GM12878 (cell line): ENCODE results near the gene TAF3. TPM values are rescaled to one million over a fixed set of nuclear protein-coding genes. Genes with fewer than 3 reads are reported as not detected.

Source experiments
- CREM ChIP-seq: IDR thresholded peaks from 2 replicates; pipeline ENCODE4 v1.6.1; 2014; ENCODE audit warnings: antibody characterized with exemption, low read depth
- CTCF ChIP-seq, 3 experiments: IDR thresholded peaks in 2 of 3; conservative IDR thresholded peaks in 1 of 3; 2 replicates each; pipeline ENCODE4 v1.5.1; 2011; ENCODE audit warnings: low read depth in 3 of 3, low read length in 3 of 3, mild to moderate bottlenecking in 3 of 3, control low read depth in 2 of 3, moderate library complexity in 2 of 3, inconsistent platforms in 1 of 3, mixed read lengths in 1 of 3; ENCODE audit not compliant: control insufficient read depth in 2 of 3, insufficient read depth in 1 of 3; ENCODE audit errors: extremely low read depth in 1 of 3
- KAT2A ChIP-seq: conservative IDR thresholded peaks from 2 replicates; pipeline ENCODE4 v1.6.1; 2011; ENCODE audit warnings: low read depth, low read length; ENCODE audit not compliant: control insufficient read depth
- MAX ChIP-seq: IDR thresholded peaks from 2 replicates; pipeline ENCODE4 v1.6.1; 2012; ENCODE audit warnings: low read depth, low read length, improper control_type of control experiment
- NR2C2 ChIP-seq: IDR thresholded peaks from 2 replicates; pipeline ENCODE4 v1.6.1; 2011; ENCODE audit warnings: borderline replicate concordance, low read depth; ENCODE audit not compliant: control insufficient read depth, insufficient read length
- SKIL ChIP-seq: fragments of 450-650 bp; IDR thresholded peaks from 2 replicates; pipeline ENCODE4 v1.6.1; 2017; ENCODE audit warnings: mild to moderate bottlenecking, low read depth, inconsistent platforms; ENCODE audit not compliant: poor library complexity, severe bottlenecking
- USF2 ChIP-seq: IDR thresholded peaks from 2 replicates; pipeline ENCODE4 v1.6.1; 2011; ENCODE audit warnings: low read depth, low read length, improper control_type of control experiment, borderline replicate concordance
- polyA plus RNA-seq, 11 experiments: library from polyadenylated mRNA; depleted of rRNA in 4 of 11; unstranded in 6 of 11; stranded (reverse) in 5 of 11; fragments of >200 nt; fragmentation: Nextera tagmentation in 4 of 11; fragmentation: Illumina TruSeq in 1 of 11; extraction: Ambion mirVana in 4 of 11; extraction: Trizol in 1 of 11; gene quantifications; 1 replicate in 1 of 11; 2 replicates in 10 of 11; pipeline versions ENCODE4 v1.2.1 to v1.2.3, GENCODE V29; 2011 to 2016; ENCODE audit warnings: inconsistent platforms in 2 of 11, missing spikeins in 2 of 11, low read depth in 1 of 11
- total RNA-seq, 4 experiments: library from RNA; depleted of rRNA in 3 of 4; stranded (reverse); fragments of >200 nt in 3 of 4; fragmentation: Illumina TruSeq in 1 of 4; extraction: Trizol in 1 of 4; gene quantifications; 2 replicates each; pipeline versions ENCODE4 v1.2.1 to v1.2.3, GENCODE V29; 2013 to 2021

The TAF3 gene
- total and polyA plus RNA-seq, 10 of the 15 experiments (the other 5 are each of a cell fraction or from before 2014, with no cell fraction given): 2.0 to 10.1 (median 3.7) TPM

- TF ChIP-seq USF2: no peak
- no peak for TF ChIP-seq SKIL
- TF ChIP-seq CREM: no peak
- TF ChIP-seq CTCF (IDR thresholded peaks at IDR 0.05 in 2 of 3, conservative IDR thresholded peaks at IDR 0.05 in 1 of 3; ENCODE audit: control insufficient read depth in 2 of 3, extremely low read depth in 1 of 3, insufficient read depth in 1 of 3, low read depth in 3 of 3, low read length in 3 of 3): no peak
- no peak for TF ChIP-seq MAX
- no peak for TF ChIP-seq NR2C2
- TF ChIP-seq KAT2A: no peak
- TF ChIP-seq, all 136 proteins: peak for 0
Measured at GRCh38 chr10:7913126-7913872, 95.0 kb downstream of the TAF3 start (continued).
